NCI-H82 treated with DMSO at 0.1 percent for 48 hours (cell line): ENCODE data around the gene STARD3.
"Not testable (repeated sequence)": the region's sequence is repeated elsewhere in the genome, so short reads cannot be mapped to it uniquely, and the experiment has no call there.

Experiments used
- DNase-seq: peaks from one replicate; lab custom pipeline; 2025; ENCODE audit not compliant: unreplicated experiment; lab: John Stamatoyannopoulos, UW

Gene STARD3

GRCh38 chr17:39709319-39709997 is 72.5 kb downstream of the STARD3 start:
- no peak for DNase-seq

GRCh38 chr17:39709998-39710964 is 73.3 kb downstream of the STARD3 start:
- DNase-seq = no peak

GRCh38 chr17:39711071-39711470 is 74.1 kb downstream of the STARD3 start:
- not testable (repeated sequence) for DNase-seq

- no peak for DNase-seq
Observed at GRCh38 chr17:39711851-39712250, 74.9 kb downstream of the STARD3 start.
